Panc1 (cell line): ENCODE results near the gene POFUT2.

Experiments
- POLR2AphosphoS5 ChIP-seq: IDR thresholded peaks from 2 replicates; pipeline ENCODE4 v1.6.1; 2012; ENCODE audit warnings: mild to moderate bottlenecking, low read depth, low read length, moderate library complexity
- SIN3A ChIP-seq: IDR thresholded peaks from 2 replicates; pipeline ENCODE4 v1.6.1; 2012; ENCODE audit warnings: low read depth, mild to moderate bottlenecking, low read length, moderate library complexity, borderline replicate concordance; ENCODE audit not compliant: insufficient read depth
- TF ChIP-seq, protein P1 (sequence below): fragments of 450-650 bp; IDR thresholded peaks from 2 replicates; pipeline ENCODE4 v1.5.1; 2017; ENCODE audit warnings: mild to moderate bottlenecking
- TF ChIP-seq, protein P2 (sequence below), 2 experiments: IDR thresholded peaks; 2 replicates each; pipeline ENCODE4 v1.6.1; 2011 to 2012; ENCODE audit warnings: low read depth in 2 of 2, control low read depth in 1 of 2, low read length in 1 of 2, mild to moderate bottlenecking in 1 of 2, moderate library complexity in 1 of 2; ENCODE audit not compliant: insufficient read depth in 1 of 2

DNA sequence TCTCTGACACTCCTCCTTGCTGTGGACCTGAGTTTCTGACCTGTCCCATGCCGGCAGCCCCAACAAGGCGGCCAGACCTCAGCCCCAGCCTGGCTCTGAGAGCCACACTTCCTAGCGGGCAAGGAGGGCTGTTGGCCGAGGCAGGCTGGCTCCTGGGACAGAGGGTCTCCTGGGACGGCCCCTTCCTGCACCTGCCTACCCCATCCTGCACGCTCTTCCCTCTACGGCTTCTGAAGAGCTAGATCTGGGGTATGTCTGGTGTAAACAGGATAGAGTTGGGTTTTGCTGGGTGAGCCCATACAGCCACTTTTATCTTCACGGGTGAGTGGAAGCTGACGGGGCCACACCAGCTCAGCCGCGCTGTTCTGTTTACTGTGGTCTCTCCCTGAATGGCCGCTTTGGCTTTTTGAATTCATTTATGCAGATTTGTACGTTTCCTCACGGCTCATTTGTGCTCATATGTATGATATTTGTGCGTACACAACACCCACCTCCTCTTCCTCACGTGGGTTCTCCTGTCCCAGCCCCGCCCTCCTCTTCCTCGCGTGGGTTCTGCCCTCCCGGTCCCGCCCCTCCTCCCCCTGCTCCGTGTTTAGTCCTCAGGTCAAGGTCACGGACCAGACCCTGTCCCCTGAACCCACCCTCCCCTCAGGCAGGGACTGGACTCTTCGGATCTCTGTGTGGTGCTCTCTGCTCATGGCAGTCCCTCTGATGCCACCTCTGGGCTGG is 34.7 kb upstream of the POFUT2 start:
- TF ChIP-seq, protein P1, sequence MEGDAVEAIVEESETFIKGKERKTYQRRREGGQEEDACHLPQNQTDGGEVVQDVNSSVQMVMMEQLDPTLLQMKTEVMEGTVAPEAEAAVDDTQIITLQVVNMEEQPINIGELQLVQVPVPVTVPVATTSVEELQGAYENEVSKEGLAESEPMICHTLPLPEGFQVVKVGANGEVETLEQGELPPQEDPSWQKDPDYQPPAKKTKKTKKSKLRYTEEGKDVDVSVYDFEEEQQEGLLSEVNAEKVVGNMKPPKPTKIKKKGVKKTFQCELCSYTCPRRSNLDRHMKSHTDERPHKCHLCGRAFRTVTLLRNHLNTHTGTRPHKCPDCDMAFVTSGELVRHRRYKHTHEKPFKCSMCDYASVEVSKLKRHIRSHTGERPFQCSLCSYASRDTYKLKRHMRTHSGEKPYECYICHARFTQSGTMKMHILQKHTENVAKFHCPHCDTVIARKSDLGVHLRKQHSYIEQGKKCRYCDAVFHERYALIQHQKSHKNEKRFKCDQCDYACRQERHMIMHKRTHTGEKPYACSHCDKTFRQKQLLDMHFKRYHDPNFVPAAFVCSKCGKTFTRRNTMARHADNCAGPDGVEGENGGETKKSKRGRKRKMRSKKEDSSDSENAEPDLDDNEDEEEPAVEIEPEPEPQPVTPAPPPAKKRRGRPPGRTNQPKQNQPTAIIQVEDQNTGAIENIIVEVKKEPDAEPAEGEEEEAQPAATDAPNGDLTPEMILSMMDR = no peak
- no peak for TF ChIP-seq POLR2AphosphoS5
- no peak for TF ChIP-seq SIN3A
- TF ChIP-seq, protein P2, sequence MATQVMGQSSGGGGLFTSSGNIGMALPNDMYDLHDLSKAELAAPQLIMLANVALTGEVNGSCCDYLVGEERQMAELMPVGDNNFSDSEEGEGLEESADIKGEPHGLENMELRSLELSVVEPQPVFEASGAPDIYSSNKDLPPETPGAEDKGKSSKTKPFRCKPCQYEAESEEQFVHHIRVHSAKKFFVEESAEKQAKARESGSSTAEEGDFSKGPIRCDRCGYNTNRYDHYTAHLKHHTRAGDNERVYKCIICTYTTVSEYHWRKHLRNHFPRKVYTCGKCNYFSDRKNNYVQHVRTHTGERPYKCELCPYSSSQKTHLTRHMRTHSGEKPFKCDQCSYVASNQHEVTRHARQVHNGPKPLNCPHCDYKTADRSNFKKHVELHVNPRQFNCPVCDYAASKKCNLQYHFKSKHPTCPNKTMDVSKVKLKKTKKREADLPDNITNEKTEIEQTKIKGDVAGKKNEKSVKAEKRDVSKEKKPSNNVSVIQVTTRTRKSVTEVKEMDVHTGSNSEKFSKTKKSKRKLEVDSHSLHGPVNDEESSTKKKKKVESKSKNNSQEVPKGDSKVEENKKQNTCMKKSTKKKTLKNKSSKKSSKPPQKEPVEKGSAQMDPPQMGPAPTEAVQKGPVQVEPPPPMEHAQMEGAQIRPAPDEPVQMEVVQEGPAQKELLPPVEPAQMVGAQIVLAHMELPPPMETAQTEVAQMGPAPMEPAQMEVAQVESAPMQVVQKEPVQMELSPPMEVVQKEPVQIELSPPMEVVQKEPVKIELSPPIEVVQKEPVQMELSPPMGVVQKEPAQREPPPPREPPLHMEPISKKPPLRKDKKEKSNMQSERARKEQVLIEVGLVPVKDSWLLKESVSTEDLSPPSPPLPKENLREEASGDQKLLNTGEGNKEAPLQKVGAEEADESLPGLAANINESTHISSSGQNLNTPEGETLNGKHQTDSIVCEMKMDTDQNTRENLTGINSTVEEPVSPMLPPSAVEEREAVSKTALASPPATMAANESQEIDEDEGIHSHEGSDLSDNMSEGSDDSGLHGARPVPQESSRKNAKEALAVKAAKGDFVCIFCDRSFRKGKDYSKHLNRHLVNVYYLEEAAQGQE (IDR thresholded peaks at IDR 0.05; ENCODE audit: insufficient read depth in 1 of 2, low read depth in 2 of 2, low read length in 1 of 2) = no peak
